K562 (cell line): ENCODE results near the gene STK4.

ENCODE experiments used
- BHLHE40 ChIP-seq: IDR thresholded peaks from 2 replicates; pipeline ENCODE4 v1.6.1; 2011; ENCODE audit warnings: low read length, improper control_type of control experiment
- CTCF ChIP-seq, 3 experiments: IDR thresholded peaks in 2 of 3; conservative IDR thresholded peaks in 1 of 3; 2 replicates each; pipeline ENCODE4 v1.5.1; 2011 to 2012; ENCODE audit warnings: low read length in 3 of 3, mild to moderate bottlenecking in 3 of 3, control low read depth in 2 of 3, improper control_type of control experiment in 1 of 3, inconsistent platforms in 1 of 3, low read depth in 1 of 3, mixed read lengths in 1 of 3, moderate library complexity in 1 of 3; ENCODE audit not compliant: insufficient read depth in 2 of 3
- GABPA ChIP-seq: fragments of 200-800 bp; sonication (Bioruptor generic); conservative IDR thresholded peaks from 2 replicates; pipeline ENCODE4 v1.6.1; 2016; ENCODE audit warnings: low read depth, missing genetic modification characterization, missing compliant biosample characterization
- HNRNPL ChIP-seq: fragments of 200-400 bp; formaldehyde crosslinking; IDR thresholded peaks from 2 replicates; pipeline ENCODE4 v1.6.1; 2017; ENCODE audit warnings: low read depth, mild to moderate bottlenecking, low read length
- JUND ChIP-seq, 2 experiments: IDR thresholded peaks; 2 replicates in 1 of 2; 3 replicates in 1 of 2; pipeline ENCODE4 v1.6.1; 2011; ENCODE audit warnings: borderline replicate concordance in 2 of 2, low read depth in 2 of 2, low read length in 2 of 2, improper control_type of control experiment in 1 of 2, missing biosample characterization in 1 of 2, missing genetic modification characterization in 1 of 2, missing genetic modification reagents in 1 of 2
- MYBL2 ChIP-seq, 2 experiments: fragments of 450-650 bp in 1 of 2; sonication (generic) in 1 of 2; formaldehyde crosslinking in 1 of 2; IDR thresholded peaks; 2 replicates each; pipeline versions ENCODE4 v1.6.1 to v1.8.1; 2017 to 2022; ENCODE audit warnings: borderline replicate concordance in 1 of 2, inconsistent platforms in 1 of 2, low read depth in 1 of 2, mild to moderate bottlenecking in 1 of 2, missing genetic modification reagents in 1 of 2, moderate library complexity in 1 of 2
- RAD21 ChIP-seq, 2 experiments: fragments of 250-450 bp in 1 of 2; fragments of 450-650 bp in 1 of 2; sonication (Bioruptor Pico) in 1 of 2; formaldehyde crosslinking in 1 of 2; IDR thresholded peaks in 1 of 2; conservative IDR thresholded peaks in 1 of 2; 2 replicates each; pipeline versions ENCODE4 v1.4.0 to v1.8.0; 2020 to 2022; ENCODE audit warnings: mild to moderate bottlenecking in 2 of 2, moderate library complexity in 1 of 2
- RBM15 ChIP-seq: fragments of 200-400 bp; formaldehyde crosslinking; IDR thresholded peaks from 2 replicates; pipeline ENCODE4 v1.6.1; 2018; ENCODE audit warnings: mild to moderate bottlenecking, low read length, moderate library complexity; ENCODE audit not compliant: insufficient read depth
- USF2 ChIP-seq: sonication (generic); formaldehyde crosslinking; IDR thresholded peaks from 2 replicates; pipeline ENCODE4 v1.5.0; 2020; ENCODE audit warnings: missing genetic modification reagents
- ZFPM2 ChIP-seq: fragments of 250-450 bp; sonication (Bioruptor Pico); IDR thresholded peaks from 2 replicates; pipeline ENCODE4 v1.5.1; 2022; ENCODE audit warnings: mild to moderate bottlenecking
- ZNF174 ChIP-seq: fragments of 250-450 bp; sonication (Bioruptor Pico); IDR thresholded peaks from 2 replicates; pipeline ENCODE4 v1.4.0; 2020; ENCODE audit warnings: mild to moderate bottlenecking
- TF ChIP-seq, protein P1 (sequence below): fragments of 250-450 bp; sonication (Bioruptor Pico); IDR thresholded peaks from 2 replicates; pipeline ENCODE4 v1.4.0; 2020; ENCODE audit warnings: mild to moderate bottlenecking
- TF ChIP-seq, protein P2 (sequence below): fragments of 250-450 bp; sonication (Bioruptor Pico); IDR thresholded peaks from 2 replicates; pipeline ENCODE4 v1.5.0; 2020; ENCODE audit warnings: mild to moderate bottlenecking

- TF ChIP-seq, protein P1, sequence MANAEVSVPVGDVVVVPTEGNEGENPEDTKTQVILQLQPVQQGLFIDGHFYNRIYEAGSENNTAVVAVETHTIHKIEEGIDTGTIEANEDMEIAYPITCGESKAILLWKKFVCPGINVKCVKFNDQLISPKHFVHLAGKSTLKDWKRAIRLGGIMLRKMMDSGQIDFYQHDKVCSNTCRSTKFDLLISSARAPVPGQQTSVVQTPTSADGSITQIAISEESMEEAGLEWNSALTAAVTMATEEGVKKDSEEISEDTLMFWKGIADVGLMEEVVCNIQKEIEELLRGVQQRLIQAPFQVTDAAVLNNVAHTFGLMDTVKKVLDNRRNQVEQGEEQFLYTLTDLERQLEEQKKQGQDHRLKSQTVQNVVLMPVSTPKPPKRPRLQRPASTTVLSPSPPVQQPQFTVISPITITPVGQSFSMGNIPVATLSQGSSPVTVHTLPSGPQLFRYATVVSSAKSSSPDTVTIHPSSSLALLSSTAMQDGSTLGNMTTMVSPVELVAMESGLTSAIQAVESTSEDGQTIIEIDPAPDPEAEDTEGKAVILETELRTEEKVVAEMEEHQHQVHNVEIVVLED (CRISPR knock-in tag): no peak
- TF ChIP-seq ZNF174 (CRISPR knock-in tag) (no peak), ZFPM2 (CRISPR knock-in tag) (no peak), CTCF (IDR thresholded peaks at IDR 0.05 in 2 of 3, conservative IDR thresholded peaks at IDR 0.05 in 1 of 3; ENCODE audit: insufficient read depth in 2 of 3, low read depth in 1 of 3, low read length in 3 of 3) (no peak), JUND (IDR thresholded peaks at IDR 0.05; ENCODE audit: borderline replicate concordance, low read depth, low read length) (no peak), JUND (tag; IDR thresholded peaks at IDR 0.05; ENCODE audit: borderline replicate concordance, low read depth, low read length) (no peak), BHLHE40 (no peak), GABPA (tag) (no peak), MYBL2 (IDR thresholded peaks at IDR 0.05; ENCODE audit: low read depth) (no peak), MYBL2 (CRISPR knock-in tag; IDR thresholded peaks at IDR 0.05; ENCODE audit: borderline replicate concordance) (no peak), HNRNPL (no peak), USF2 (CRISPR knock-in tag) (no peak), RAD21 (CRISPR knock-in tag; conservative IDR thresholded peaks at IDR 0.05 in 1 of 2, IDR thresholded peaks at IDR 0.05 in 1 of 2) (no peak), RBM15 (no peak)
- TF ChIP-seq, protein P2, sequence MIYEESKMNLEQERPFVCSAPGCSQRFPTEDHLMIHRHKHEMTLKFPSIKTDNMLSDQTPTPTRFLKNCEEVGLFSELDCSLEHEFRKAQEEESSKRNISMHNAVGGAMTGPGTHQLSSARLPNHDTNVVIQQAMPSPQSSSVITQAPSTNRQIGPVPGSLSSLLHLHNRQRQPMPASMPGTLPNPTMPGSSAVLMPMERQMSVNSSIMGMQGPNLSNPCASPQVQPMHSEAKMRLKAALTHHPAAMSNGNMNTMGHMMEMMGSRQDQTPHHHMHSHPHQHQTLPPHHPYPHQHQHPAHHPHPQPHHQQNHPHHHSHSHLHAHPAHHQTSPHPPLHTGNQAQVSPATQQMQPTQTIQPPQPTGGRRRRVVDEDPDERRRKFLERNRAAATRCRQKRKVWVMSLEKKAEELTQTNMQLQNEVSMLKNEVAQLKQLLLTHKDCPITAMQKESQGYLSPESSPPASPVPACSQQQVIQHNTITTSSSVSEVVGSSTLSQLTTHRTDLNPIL (CRISPR knock-in tag): no peak
Measured at GRCh38 chr20:44930517-44931168, 35.7 kb upstream of the STK4 start.
